ENCODE data around the gene SF3B5. TPM values are rescaled to one million over a fixed set of nuclear protein-coding genes. Genes with fewer than 3 reads are reported as not detected.

SF3B5 gene
- total and polyA plus RNA-seq, 9 of the 15 experiments (the other 6 are each of a cell fraction or from before 2014, with no cell fraction given) = 238 to 1,211 (median 407) TPM

DNA sequence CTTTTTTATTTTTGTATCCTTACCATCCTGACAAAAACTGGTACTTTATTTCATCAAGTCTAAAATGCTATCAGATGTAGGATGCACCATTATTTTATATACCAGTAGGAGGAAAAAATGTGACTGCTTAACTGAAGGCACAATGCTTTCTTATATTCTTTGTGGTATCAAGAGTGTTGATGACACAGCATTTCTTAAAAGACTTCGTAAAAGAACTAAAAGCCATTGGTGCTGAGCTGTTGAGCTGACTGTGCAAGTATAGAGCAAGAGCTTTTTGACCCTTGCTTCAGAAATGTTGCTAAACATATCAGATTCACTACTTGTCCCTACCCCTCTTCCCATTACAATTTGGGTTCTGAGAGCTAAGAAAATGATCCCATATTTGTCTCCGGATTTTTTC is 17.5 kb downstream of the SF3B5 start:
- no peaks in the 10 kb centered on the region for H3K36me3 ChIP-seq (ENCODE audit: control insufficient read depth, insufficient read depth, low read length)
- peaks cover 9 to 21% of the 10 kb centered on the region in 2 experiments; a peak in 4 of 5 replicates for H3K4me1 ChIP-seq (replicated peaks in 1 of 2; ENCODE audit: control insufficient read depth in 2 of 2, insufficient read depth in 2 of 2, low read length in 2 of 2)
- peak in 2 of 4 experiments; percentile 32 to 52 for DNase-seq (ENCODE audit: extremely low read depth in 1 of 4, low spot score in 3 of 4)
- no TSS peak for BruUV-seq (replicated peaks)
- no peaks in the 10 kb centered on the region for H3K9me3 ChIP-seq (replicated peaks; ENCODE audit: control insufficient read depth, insufficient read depth, low read depth, low read length)
- POLR2A ChIA-PET = interaction anchor here (0.9 to 1.3 kb wide), 4 partner anchors 8 to 18 kb away, joined by 3 to 5 read pairs (median 3); partner anchors contain the start of gene SF3B5
- peak; percentile 80 for ATAC-seq
- intact Hi-C loops (cut with micrococcal nuclease) = no loop called here
- peak overlapping the region; percentile 67 for H2AFZ ChIP-seq (ENCODE audit: low read depth, low read length)
- H3K9me1 ChIP-seq (ENCODE audit: control insufficient read depth, insufficient read depth, low read length) = no peaks in the 10 kb centered on the region
- peak overlapping the region in 1 of 2 experiments; percentile 4; a peak in 1 of 4 replicates for H3K9ac ChIP-seq (ENCODE audit: insufficient read depth in 1 of 2, low read depth in 2 of 2, low read length in 2 of 2)
- H3K4me2 ChIP-seq (ENCODE audit: insufficient read depth, low read length) = no peak overlapping the region
- FAIRE-seq = peak; percentile 48
- in situ Hi-C loops (cut with MboI) = no loop called here
- H3K27me3 ChIP-seq (ENCODE audit: control insufficient read depth in 2 of 2, insufficient read depth in 2 of 2, low read length in 2 of 2) = no peaks in the 10 kb centered on the region
- H4K20me1 ChIP-seq (replicated peaks; ENCODE audit: control insufficient read depth, insufficient read depth, low read length) = no peaks in the 10 kb centered on the region
- peak overlapping the region; percentile 19; the same call in 1 of the 3 replicates for H3K27ac ChIP-seq (ENCODE audit: extremely low read depth, low read depth, low read length)
- WGBS (ENCODE audit: insufficient coverage, low coverage, missing lambda C conversion rate) = 10% methylated on average over 2 of the region's 2 CpGs
- H3K79me2 ChIP-seq (ENCODE audit: control insufficient read depth, insufficient read depth, low read length) = no peaks in the 10 kb centered on the region
- CTCF ChIA-PET (ENCODE audit: low intra/inter-chr PET ratio) = no interaction called here
- H3K4me3 ChIP-seq = no peak overlapping the region
- TF ChIP-seq ZBTB9 (CRISPR knock-in tag; IDR thresholded peaks at IDR 0.05) = no peak
- TF ChIP-seq BRF1 (IDR thresholded peaks at IDR 0.05; ENCODE audit: borderline replicate concordance, extremely low read depth, insufficient read length) = no peak
- TF ChIP-seq, protein P1, sequence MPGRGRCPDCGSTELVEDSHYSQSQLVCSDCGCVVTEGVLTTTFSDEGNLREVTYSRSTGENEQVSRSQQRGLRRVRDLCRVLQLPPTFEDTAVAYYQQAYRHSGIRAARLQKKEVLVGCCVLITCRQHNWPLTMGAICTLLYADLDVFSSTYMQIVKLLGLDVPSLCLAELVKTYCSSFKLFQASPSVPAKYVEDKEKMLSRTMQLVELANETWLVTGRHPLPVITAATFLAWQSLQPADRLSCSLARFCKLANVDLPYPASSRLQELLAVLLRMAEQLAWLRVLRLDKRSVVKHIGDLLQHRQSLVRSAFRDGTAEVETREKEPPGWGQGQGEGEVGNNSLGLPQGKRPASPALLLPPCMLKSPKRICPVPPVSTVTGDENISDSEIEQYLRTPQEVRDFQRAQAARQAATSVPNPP (IDR thresholded peaks at IDR 0.05; ENCODE audit: borderline replicate concordance, insufficient read depth, insufficient read length) = no peak
- TF ChIP-seq CREB3L1 (IDR thresholded peaks at IDR 0.05; ENCODE audit: borderline replicate concordance, low read depth) = no peak
- TF ChIP-seq ZNF12 (CRISPR knock-in tag; IDR thresholded peaks at IDR 0.05) = no peak
- TF ChIP-seq MYBL2 (IDR thresholded peaks at IDR 0.05; ENCODE audit: low read depth) = no peak
- no peak for TF ChIP-seq MYBL2 (CRISPR knock-in tag; IDR thresholded peaks at IDR 0.05; ENCODE audit: borderline replicate concordance)
- TF ChIP-seq ZNF239 (CRISPR knock-in tag; IDR thresholded peaks at IDR 0.05) = no peak
- peak; percentile 85 for TF ChIP-seq BACH1 (tag; IDR thresholded peaks at IDR 0.05)
- no peak for TF ChIP-seq NR4A1 (CRISPR knock-in tag; IDR thresholded peaks at IDR 0.05)
- no peak for TF ChIP-seq NR4A1 (tag; IDR thresholded peaks at IDR 0.05)
- no peak for TF ChIP-seq ZKSCAN1 (IDR thresholded peaks at IDR 0.05; ENCODE audit: low read depth, low read length)
- no peak for TF ChIP-seq FOSL1 (tag; conservative IDR thresholded peaks at IDR 0.05)
- no peak for TF ChIP-seq E2F3 (CRISPR knock-in tag; IDR thresholded peaks at IDR 0.05)
- no peak for TF ChIP-seq ZNF511 (CRISPR knock-in tag; IDR thresholded peaks at IDR 0.05)
- TF ChIP-seq GABPB2 (CRISPR knock-in tag; conservative IDR thresholded peaks at IDR 0.05) = no peak
- TF ChIP-seq ZNF165 (CRISPR knock-in tag; IDR thresholded peaks at IDR 0.05; ENCODE audit: borderline replicate concordance) = no peak
